ENCODE results near the gene TUFT1. TPM values are rescaled to one million over a fixed set of nuclear protein-coding genes. Genes with fewer than 3 reads are reported as not detected.
A peak's percentile ranks its signal among the peaks of the same experiment; 100 is the strongest.

TUFT1 gene
- total and polyA plus RNA-seq, 8 donors, result 1.2 to 30.4 (median 12.3) TPM

GRCh38 chr1:151533870-151534269, 6.2 kb upstream of the TUFT1 start:
- 83 to 88% (median 85%) methylated on average over 10 of the region's 10 CpGs for WGBS, 5 donors

GRCh38 chr1:151534662-151535278, 5.3 kb upstream of the TUFT1 start:
- Histone ChIP-seq H3K4me1 (peaks cover 8 to 11% (median 11%) of the 10 kb centered on the region in 4 donors), H3K27me3 (no peaks in the 10 kb centered on the region), H3K9me3 (no peaks in the 10 kb centered on the region), H3K4me3 (no peak overlapping the region), H3K27ac (no peak overlapping the region), H3K36me3 (peaks cover 4 to 82% (median 72%) of the 10 kb centered on the region in 4 donors)
- TF ChIP-seq POLR2AphosphoS5 (IDR thresholded peaks at IDR 0.05) (peak in 1 of 3 donors; percentile 37), POLR2A (IDR thresholded peaks at IDR 0.05) (no peak), CTCF (IDR thresholded peaks at IDR 0.05) (peak in 5 of 7 experiments; percentile 67 to 87 (median 76))
- peak; percentile 84 to 87 for DNase-seq
- WGBS, 5 donors, result 56 to 66% (median 64%) methylated on average over 12 of the region's 12 CpGs
- intact Hi-C loops (cut with DNase I; ENCODE audit: low total_unique reads), result loop anchor here (5.0 kb wide), 1 partner anchor 203 kb away; no protein-coding TSS in a partner anchor

More at GRCh38 chr1:151533870-151534269, 6.2 kb upstream of the TUFT1 start:
- TF ChIP-seq EP300 (IDR thresholded peaks at IDR 0.05) (no peak), CTCF (IDR thresholded peaks at IDR 0.05) (no peak), POLR2A (IDR thresholded peaks at IDR 0.05) (no peak), POLR2AphosphoS5 (IDR thresholded peaks at IDR 0.05) (no peak)
- Histone ChIP-seq H3K9me3 (no peaks in the 10 kb centered on the region), H3K4me1 (peaks cover 0 to 2% (median 2%) of the 10 kb centered on the region in 4 donors), H3K36me3 (peaks cover 9 to 91% (median 81%) of the 10 kb centered on the region in 4 donors), H3K4me3 (no peak overlapping the region), H3K27me3 (no peaks in the 10 kb centered on the region), H3K27ac (no peak overlapping the region)
- intact Hi-C loops (cut with DNase I; ENCODE audit: low total_unique reads), result loop anchor here (5.0 kb wide), 1 partner anchor 203 kb away; no protein-coding TSS in a partner anchor
- DNase-seq, result no peak

GRCh38 chr1:151535326-151536271, 4.5 kb upstream of the TUFT1 start:
- Histone ChIP-seq H3K9me3 (no peaks in the 10 kb centered on the region), H3K27me3 (no peaks in the 10 kb centered on the region), H3K27ac (no peak overlapping the region), H3K36me3 (peaks cover 4 to 74% (median 64%) of the 10 kb centered on the region in 4 donors), H3K4me3 (no peak overlapping the region), H3K4me1 (peaks cover 9 to 14% (median 13%) of the 10 kb centered on the region in 4 donors)
- intact Hi-C loops (cut with DNase I; ENCODE audit: low total_unique reads), result no loop called here
- TF ChIP-seq POLR2A (IDR thresholded peaks at IDR 0.05) (no peak), POLR2AphosphoS5 (IDR thresholded peaks at IDR 0.05) (no peak), CTCF (IDR thresholded peaks at IDR 0.05) (no peak), EP300 (IDR thresholded peaks at IDR 0.05) (no peak)
- no peak for DNase-seq
- 76 to 88% (median 80%) methylated on average over 6 of the region's 6 CpGs for WGBS, 5 donors

GRCh38 chr1:151536499-151536898, 3.6 kb upstream of the TUFT1 start:
- H3K9me3 ChIP-seq, result no peaks in the 10 kb centered on the region
- H3K27me3 ChIP-seq, result no peaks in the 10 kb centered on the region
- peaks cover 4 to 65% (median 55%) of the 10 kb centered on the region in 4 donors for H3K36me3 ChIP-seq
- no peak for TF ChIP-seq POLR2A (IDR thresholded peaks at IDR 0.05)
- TF ChIP-seq POLR2AphosphoS5 (IDR thresholded peaks at IDR 0.05), result no peak
- TF ChIP-seq CTCF (IDR thresholded peaks at IDR 0.05), result no peak
- TF ChIP-seq EP300 (IDR thresholded peaks at IDR 0.05), result no peak
- intact Hi-C loops (cut with DNase I; ENCODE audit: low total_unique reads), result no loop called here
- no peak overlapping the region for H3K4me3 ChIP-seq
- H3K4me1 ChIP-seq, result peaks cover 9 to 23% (median 20%) of the 10 kb centered on the region in 4 donors
- WGBS, 5 donors, result 82 to 91% (median 90%) methylated on average over 7 of the region's 7 CpGs
- DNase-seq, result no peak
- peak overlapping the region in 1 of 5 donors; percentile 6 for H3K27ac ChIP-seq

Data from stomach (tissue), 9 donors.